Suprapubic skin (tissue), 4 donors: ENCODE measurements around the gene ALKBH8. TPM values are rescaled to one million over a fixed set of nuclear protein-coding genes. Genes with fewer than 3 reads are reported as not detected.
"Not testable (repeated sequence)": the region's sequence is repeated elsewhere in the genome, so short reads cannot be mapped to it uniquely, and the experiment has no call there.

Source experiments
- DNase-seq, 2 donors: peaks; one replicate each; pipeline ENCODE4 v3.0.0-alpha.2; 2019; ENCODE audit warnings: low spot score in 2 of 2
- H3K27ac ChIP-seq: fragments of 200-600 bp; sonication (generic); one replicate; pipeline ENCODE4 v1.5.1; 2019
- H3K27me3 ChIP-seq: fragments of 200-600 bp; sonication (generic); one replicate; pipeline ENCODE4 v1.5.1; 2019
- H3K36me3 ChIP-seq: fragments of 200-600 bp; sonication (generic); one replicate; pipeline ENCODE4 v1.5.1; 2019
- H3K4me1 ChIP-seq: fragments of 200-600 bp; sonication (generic); one replicate; pipeline ENCODE4 v1.5.1; 2019
- H3K4me3 ChIP-seq: fragments of 200-600 bp; sonication (generic); one replicate; pipeline ENCODE4 v1.5.1; 2019; ENCODE audit warnings: mild to moderate bottlenecking
- H3K9me3 ChIP-seq: fragments of 200-600 bp; sonication (generic); one replicate; pipeline ENCODE4 v1.5.1; 2019
- EP300 ChIP-seq: sonication (generic); formaldehyde crosslinking; IDR thresholded peaks from one replicate; pipeline ENCODE4 v1.6.1; 2017; ENCODE audit warnings: antibody characterized with exemption
- POLR2A ChIP-seq, 2 donors: fragments of 450-650 bp; IDR thresholded peaks; one replicate each; pipeline ENCODE4 v1.6.1; 2017; ENCODE audit warnings: antibody characterized with exemption in 2 of 2, mild to moderate bottlenecking in 2 of 2, moderate library complexity in 2 of 2
- POLR2AphosphoS5 ChIP-seq, 3 donors: sonication (generic); formaldehyde crosslinking; IDR thresholded peaks; one replicate each; pipeline ENCODE4 v1.6.1; 2017; ENCODE audit warnings: antibody characterized with exemption in 3 of 3
- WGBS: methylation state at CpG from one replicate; pipeline ENCODE4 v1.1.5; 2018; 5-methylcytosine and 5-hydroxymethylcytosine counted together
- total RNA-seq, 4 donors: library from RNA; depleted of rRNA; stranded (reverse); fragments of >200 nt; gene quantifications; one replicate each; pipeline ENCODE4 v1.1.0, GENCODE V29; 2016
- TF ChIP-seq, protein P1 (sequence below), 2 donors: fragments of 200-600 bp in 1 of 2; fragments of 450-650 bp in 1 of 2; sonication (generic) in 1 of 2; IDR thresholded peaks; one replicate each; pipeline ENCODE4 v1.5.1; 2016 to 2019; ENCODE audit warnings: antibody characterized with exemption in 2 of 2, mild to moderate bottlenecking in 1 of 2, moderate library complexity in 1 of 2

The ALKBH8 gene
- total RNA-seq, 4 donors from 2014 or later = 2.0 to 6.8 (median 5.6) TPM

DNA sequence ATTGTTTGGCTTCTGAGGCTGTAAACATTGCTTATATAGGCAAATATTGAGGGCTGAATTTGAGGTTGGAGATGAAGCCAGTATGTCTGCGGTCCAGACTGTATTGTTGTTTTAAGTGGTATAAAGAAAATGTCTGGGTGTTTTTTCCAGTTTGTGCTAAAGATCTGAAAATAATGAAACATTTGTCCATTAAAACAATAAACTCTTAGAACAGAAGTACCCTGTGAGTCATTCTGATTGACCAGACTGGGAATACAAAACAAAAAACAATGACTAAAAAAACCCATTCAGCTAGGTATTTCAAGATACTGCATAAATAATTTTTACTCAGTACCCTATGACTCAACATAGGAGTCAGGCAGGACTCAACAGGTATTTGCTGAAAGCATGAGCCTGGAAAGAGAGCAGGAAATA is 20.4 kb downstream of the ALKBH8 start:
- no peak overlapping the region for H3K4me3 ChIP-seq
- no peak for DNase-seq
- 62% methylated on average over 1 of the region's 1 CpG for WGBS
- TF ChIP-seq POLR2AphosphoS5 (IDR thresholded peaks at IDR 0.05) (no peak), POLR2A (IDR thresholded peaks at IDR 0.05) (no peak), EP300 (no peak)
- TF ChIP-seq, protein P1, sequence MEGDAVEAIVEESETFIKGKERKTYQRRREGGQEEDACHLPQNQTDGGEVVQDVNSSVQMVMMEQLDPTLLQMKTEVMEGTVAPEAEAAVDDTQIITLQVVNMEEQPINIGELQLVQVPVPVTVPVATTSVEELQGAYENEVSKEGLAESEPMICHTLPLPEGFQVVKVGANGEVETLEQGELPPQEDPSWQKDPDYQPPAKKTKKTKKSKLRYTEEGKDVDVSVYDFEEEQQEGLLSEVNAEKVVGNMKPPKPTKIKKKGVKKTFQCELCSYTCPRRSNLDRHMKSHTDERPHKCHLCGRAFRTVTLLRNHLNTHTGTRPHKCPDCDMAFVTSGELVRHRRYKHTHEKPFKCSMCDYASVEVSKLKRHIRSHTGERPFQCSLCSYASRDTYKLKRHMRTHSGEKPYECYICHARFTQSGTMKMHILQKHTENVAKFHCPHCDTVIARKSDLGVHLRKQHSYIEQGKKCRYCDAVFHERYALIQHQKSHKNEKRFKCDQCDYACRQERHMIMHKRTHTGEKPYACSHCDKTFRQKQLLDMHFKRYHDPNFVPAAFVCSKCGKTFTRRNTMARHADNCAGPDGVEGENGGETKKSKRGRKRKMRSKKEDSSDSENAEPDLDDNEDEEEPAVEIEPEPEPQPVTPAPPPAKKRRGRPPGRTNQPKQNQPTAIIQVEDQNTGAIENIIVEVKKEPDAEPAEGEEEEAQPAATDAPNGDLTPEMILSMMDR (IDR thresholded peaks at IDR 0.05) = no peak
- H3K36me3 ChIP-seq = peaks cover 11% of the 10 kb centered on the region
- no peaks in the 10 kb centered on the region for H3K9me3 ChIP-seq
- H3K27ac ChIP-seq = no peak overlapping the region
- peaks cover 4% of the 10 kb centered on the region for H3K4me1 ChIP-seq
- no peaks in the 10 kb centered on the region for H3K27me3 ChIP-seq

DNA sequence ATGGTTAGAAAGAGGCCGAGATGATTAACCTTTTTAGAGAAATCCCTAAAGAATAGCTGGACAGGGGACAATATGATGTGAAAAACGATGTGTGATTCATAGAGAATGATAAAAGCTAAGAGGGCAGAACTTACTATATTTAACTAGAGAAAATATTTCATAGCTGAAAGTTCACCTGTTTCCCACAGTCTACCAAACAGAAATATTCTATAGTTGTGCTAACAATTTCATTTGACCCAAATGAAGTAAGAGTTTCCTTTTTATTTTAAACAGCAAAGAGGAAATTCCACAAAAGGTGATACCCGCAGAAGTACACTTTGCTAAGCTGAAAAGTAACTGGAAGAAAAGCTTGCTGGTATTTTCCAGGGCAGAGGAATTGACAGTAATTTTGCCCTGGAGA is 26.7 kb downstream of the ALKBH8 start:
- H3K36me3 ChIP-seq = peaks cover 29% of the 10 kb centered on the region
- WGBS = 77% methylated on average over 3 of the region's 3 CpGs
- TF ChIP-seq, protein P1 (IDR thresholded peaks at IDR 0.05) = no peak
- TF ChIP-seq POLR2A (IDR thresholded peaks at IDR 0.05) (no peak), EP300 (no peak), POLR2AphosphoS5 (IDR thresholded peaks at IDR 0.05) (no peak)

DNA sequence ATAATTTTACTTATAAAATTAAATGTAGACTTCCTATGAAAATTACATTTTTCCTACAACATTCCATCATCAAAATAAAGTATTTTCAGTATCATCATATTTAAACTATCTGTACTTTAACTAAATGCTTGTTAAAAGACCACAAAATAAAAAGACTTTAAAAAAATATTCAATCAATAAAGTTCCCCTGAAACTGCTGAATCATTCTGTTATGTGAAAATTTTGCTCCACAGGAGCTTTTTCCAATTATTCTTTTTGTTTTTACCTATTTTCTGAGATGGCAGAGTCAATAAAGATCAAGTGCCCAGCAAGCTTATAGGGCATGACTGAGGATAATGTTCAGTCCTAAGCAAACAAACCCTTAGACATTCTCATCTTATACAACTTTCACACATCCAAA is 27.3 kb downstream of the ALKBH8 start:
- H3K36me3 ChIP-seq = peaks cover 29% of the 10 kb centered on the region
- no peak for DNase-seq
- no peaks in the 10 kb centered on the region for H3K27me3 ChIP-seq
- no peaks in the 10 kb centered on the region for H3K9me3 ChIP-seq
- H3K27ac ChIP-seq = no peak overlapping the region
- no peak for TF ChIP-seq POLR2AphosphoS5 (IDR thresholded peaks at IDR 0.05)
- no peak for TF ChIP-seq POLR2A (IDR thresholded peaks at IDR 0.05)
- TF ChIP-seq, protein P1 (IDR thresholded peaks at IDR 0.05) = no peak
- TF ChIP-seq EP300 = no peak
- no peak overlapping the region for H3K4me3 ChIP-seq
- no peaks in the 10 kb centered on the region for H3K4me1 ChIP-seq

More for the DNA sequence above, 26.7 kb downstream of the ALKBH8 start:
- Histone ChIP-seq H3K27me3 (no peaks in the 10 kb centered on the region), H3K27ac (no peak overlapping the region), H3K4me3 (no peak overlapping the region), H3K9me3 (no peaks in the 10 kb centered on the region), H3K4me1 (no peaks in the 10 kb centered on the region)
- DNase-seq = no peak

DNA sequence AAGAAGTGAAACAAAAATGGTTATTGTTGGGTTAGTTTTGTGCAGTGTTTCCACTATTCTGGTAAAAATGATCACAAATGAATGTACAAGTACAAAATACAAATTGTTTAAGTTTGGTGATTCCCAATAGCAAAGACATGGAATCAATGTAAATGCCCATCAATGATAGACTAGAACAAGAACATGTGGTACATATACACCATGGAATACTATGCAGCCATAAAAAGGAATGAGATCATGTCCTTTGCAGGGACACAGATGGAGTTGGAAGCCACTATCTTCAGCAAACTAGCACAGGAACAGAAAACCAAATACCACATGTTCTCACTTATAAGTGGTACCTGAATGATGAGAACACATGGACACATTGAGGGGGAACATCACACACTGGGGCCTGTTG is 28.4 kb downstream of the ALKBH8 start:
- H3K27me3 ChIP-seq, H3K4me1 ChIP-seq, H3K9me3 ChIP-seq, H3K4me3 ChIP-seq, DNase-seq, H3K27ac ChIP-seq: not testable (repeated sequence)
- H3K36me3 ChIP-seq = peaks cover 25% of the 10 kb centered on the region

DNA sequence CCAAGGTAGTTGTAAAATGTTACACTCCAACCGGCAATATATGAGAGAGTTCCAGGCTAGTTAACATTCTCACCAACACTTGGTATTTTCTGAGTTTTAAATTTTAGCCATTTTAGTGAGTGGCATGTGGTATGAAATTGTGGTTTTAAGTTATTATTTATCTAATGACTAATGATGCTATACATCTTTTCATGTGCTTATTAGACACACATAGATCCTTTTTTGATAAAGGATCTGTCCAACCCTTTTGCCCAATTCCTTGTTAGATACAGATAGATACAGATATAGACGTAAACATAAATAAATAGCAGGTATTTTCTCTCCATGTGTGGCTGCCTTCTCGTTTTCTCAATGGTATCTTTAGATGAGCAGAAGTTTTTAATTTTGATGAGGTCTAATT is 39.3 kb downstream of the ALKBH8 start:
- WGBS = 93% methylated on average over 3 of the region's 3 CpGs
- H3K4me3 ChIP-seq = no peak overlapping the region
- H3K4me1 ChIP-seq = no peaks in the 10 kb centered on the region
- H3K27ac ChIP-seq = no peak overlapping the region
- H3K9me3 ChIP-seq = no peaks in the 10 kb centered on the region
- TF ChIP-seq POLR2AphosphoS5 (IDR thresholded peaks at IDR 0.05) (no peak), POLR2A (IDR thresholded peaks at IDR 0.05) (no peak), EP300 (no peak)
- TF ChIP-seq, protein P1 (IDR thresholded peaks at IDR 0.05) = no peak
- DNase-seq = no peak
- peaks cover 10% of the 10 kb centered on the region for H3K36me3 ChIP-seq
- H3K27me3 ChIP-seq = no peaks in the 10 kb centered on the region

DNA sequence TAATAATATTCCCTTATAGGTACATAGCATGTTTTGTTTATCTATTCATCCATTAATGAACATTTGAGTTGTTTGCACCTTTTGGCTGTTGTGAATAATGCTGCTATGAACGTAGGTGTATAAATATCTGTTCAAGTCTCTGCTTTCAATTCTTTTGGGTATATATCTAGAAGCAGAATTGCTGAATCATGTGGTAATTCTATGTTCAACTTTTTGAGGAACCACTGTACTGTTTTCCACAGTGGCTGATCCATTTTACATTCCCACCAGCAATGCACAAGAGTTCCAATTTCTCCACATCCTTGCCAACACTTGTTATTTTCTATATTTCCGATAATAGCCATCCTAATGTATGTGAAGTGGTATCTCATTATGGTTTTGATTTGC is 56.7 kb downstream of the ALKBH8 start:
- H3K36me3 ChIP-seq = peaks cover 18% of the 10 kb centered on the region
- H3K27me3 ChIP-seq = no peaks in the 10 kb centered on the region
- 95% methylated on average over 2 of the region's 2 CpGs for WGBS
- no peaks in the 10 kb centered on the region for H3K4me1 ChIP-seq
- H3K27ac ChIP-seq = no peak overlapping the region
- DNase-seq = no peak
- TF ChIP-seq EP300 = no peak
- no peak for TF ChIP-seq POLR2A (IDR thresholded peaks at IDR 0.05)
- no peak for TF ChIP-seq POLR2AphosphoS5 (IDR thresholded peaks at IDR 0.05)
- TF ChIP-seq, protein P1 (IDR thresholded peaks at IDR 0.05) = no peak
- H3K9me3 ChIP-seq = no peaks in the 10 kb centered on the region
- no peak overlapping the region for H3K4me3 ChIP-seq
